ENCODE measurements around the gene APEX1.

APEX1 gene

GRCh38 chr14:20421267-20421666 lies 33.8 kb upstream of the APEX1 start:
- no peaks in the 10 kb centered on the region for H3K36me3 ChIP-seq (ENCODE audit: insufficient read depth, low read depth, low read length)
- H3K4me1 ChIP-seq (ENCODE audit: insufficient read depth, low read length), result peaks cover under 1% of the 10 kb centered on the region; the same call in 1 of the 2 replicates
- no peaks in the 10 kb centered on the region for H3K27me3 ChIP-seq (ENCODE audit: insufficient read depth, low read length)
- no peaks in the 10 kb centered on the region for H3K9me3 ChIP-seq (ENCODE audit: insufficient read depth, low read depth, low read length)
- peak overlapping the region; percentile 16; the same call in 1 of the 2 replicates for H3K9ac ChIP-seq (ENCODE audit: low read depth, low read length)
- peak overlapping the region; percentile 0; the same call in 1 of the 2 replicates for H3K4me3 ChIP-seq (ENCODE audit: low read length)
- H3K27ac ChIP-seq (ENCODE audit: low read length), result no peak overlapping the region

- Histone ChIP-seq H3K9me3 (ENCODE audit: insufficient read depth, low read depth, low read length) (no peaks in the 10 kb centered on the region), H3K36me3 (ENCODE audit: insufficient read depth, low read depth, low read length) (no peaks in the 10 kb centered on the region), H3K4me1 (ENCODE audit: insufficient read depth, low read length) (peaks cover 3% of the 10 kb centered on the region), H3K27me3 (ENCODE audit: insufficient read depth, low read length) (no peaks in the 10 kb centered on the region), H3K9ac (ENCODE audit: low read depth, low read length) (no peak overlapping the region), H3K4me3 (ENCODE audit: low read length) (no peak overlapping the region), H3K27ac (ENCODE audit: low read length) (no peak overlapping the region)
Observed at GRCh38 chr14:20422886-20423285, 32.1 kb upstream of the APEX1 start.

- Histone ChIP-seq H3K27ac (ENCODE audit: low read length) (no peak overlapping the region), H3K27me3 (ENCODE audit: insufficient read depth, low read length) (no peaks in the 10 kb centered on the region), H3K4me1 (ENCODE audit: insufficient read depth, low read length) (peaks cover 3% of the 10 kb centered on the region), H3K36me3 (ENCODE audit: insufficient read depth, low read depth, low read length) (no peaks in the 10 kb centered on the region), H3K9ac (ENCODE audit: low read depth, low read length) (no peak overlapping the region), H3K4me3 (ENCODE audit: low read length) (no peak overlapping the region), H3K9me3 (ENCODE audit: insufficient read depth, low read depth, low read length) (no peaks in the 10 kb centered on the region)
Observed at GRCh38 chr14:20424851-20425250, 30.2 kb upstream of the APEX1 start.

GRCh38 chr14:20427231-20428009 lies 27.6 kb upstream of the APEX1 start:
- H3K9ac ChIP-seq (ENCODE audit: low read depth, low read length), result no peak overlapping the region

GRCh38 chr14:20428010-20428365 lies 27.0 kb upstream of the APEX1 start:
- H3K9me3 ChIP-seq (ENCODE audit: insufficient read depth, low read depth, low read length), result no peaks in the 10 kb centered on the region
- H3K27ac ChIP-seq (ENCODE audit: low read length), result no peak overlapping the region
- H3K27me3 ChIP-seq (ENCODE audit: insufficient read depth, low read length), result no peaks in the 10 kb centered on the region
- H3K9ac ChIP-seq (ENCODE audit: low read depth, low read length), result no peak overlapping the region
- peaks cover 3% of the 10 kb centered on the region for H3K4me1 ChIP-seq (ENCODE audit: insufficient read depth, low read length)
- no peaks in the 10 kb centered on the region for H3K36me3 ChIP-seq (ENCODE audit: insufficient read depth, low read depth, low read length)
- no peak overlapping the region for H3K4me3 ChIP-seq (ENCODE audit: low read length)

More at GRCh38 chr14:20427231-20428009, 27.6 kb upstream of the APEX1 start:
- peaks cover 3% of the 10 kb centered on the region for H3K4me1 ChIP-seq (ENCODE audit: insufficient read depth, low read length)
- H3K36me3 ChIP-seq (ENCODE audit: insufficient read depth, low read depth, low read length), result no peaks in the 10 kb centered on the region
- H3K27ac ChIP-seq (ENCODE audit: low read length), result no peak overlapping the region
- no peak overlapping the region for H3K4me3 ChIP-seq (ENCODE audit: low read length)
- H3K9me3 ChIP-seq (ENCODE audit: insufficient read depth, low read depth, low read length), result no peaks in the 10 kb centered on the region
- no peaks in the 10 kb centered on the region for H3K27me3 ChIP-seq (ENCODE audit: insufficient read depth, low read length)

GRCh38 chr14:20428802-20429201 lies 26.2 kb upstream of the APEX1 start:
- Histone ChIP-seq H3K27me3 (ENCODE audit: insufficient read depth, low read length) (no peaks in the 10 kb centered on the region), H3K36me3 (ENCODE audit: insufficient read depth, low read depth, low read length) (no peaks in the 10 kb centered on the region), H3K4me1 (ENCODE audit: insufficient read depth, low read length) (peaks cover 3% of the 10 kb centered on the region), H3K27ac (ENCODE audit: low read length) (no peak overlapping the region), H3K9me3 (ENCODE audit: insufficient read depth, low read depth, low read length) (no peaks in the 10 kb centered on the region), H3K4me3 (ENCODE audit: low read length) (no peak overlapping the region), H3K9ac (ENCODE audit: low read depth, low read length) (no peak overlapping the region)

- H3K4me1 ChIP-seq (ENCODE audit: insufficient read depth, low read length), result peaks cover 3% of the 10 kb centered on the region
- no peak overlapping the region for H3K4me3 ChIP-seq (ENCODE audit: low read length)
- H3K9ac ChIP-seq (ENCODE audit: low read depth, low read length), result no peak overlapping the region
- H3K9me3 ChIP-seq (ENCODE audit: insufficient read depth, low read depth, low read length), result no peaks in the 10 kb centered on the region
- no peak overlapping the region for H3K27ac ChIP-seq (ENCODE audit: low read length)
- no peaks in the 10 kb centered on the region for H3K27me3 ChIP-seq (ENCODE audit: insufficient read depth, low read length)
- no peaks in the 10 kb centered on the region for H3K36me3 ChIP-seq (ENCODE audit: insufficient read depth, low read depth, low read length)
Observed at GRCh38 chr14:20429801-20430669, 25.0 kb upstream of the APEX1 start.

- Histone ChIP-seq H3K4me1 (ENCODE audit: insufficient read depth, low read length) (no peaks in the 10 kb centered on the region), H3K27ac (ENCODE audit: low read length) (no peak overlapping the region), H3K27me3 (ENCODE audit: insufficient read depth, low read length) (no peaks in the 10 kb centered on the region), H3K4me3 (ENCODE audit: low read length) (no peak overlapping the region), H3K36me3 (ENCODE audit: insufficient read depth, low read depth, low read length) (no peaks in the 10 kb centered on the region), H3K9ac (ENCODE audit: low read depth, low read length) (no peak overlapping the region), H3K9me3 (ENCODE audit: insufficient read depth, low read depth, low read length) (no peaks in the 10 kb centered on the region)
Observed at GRCh38 chr14:20434701-20435581, 20.1 kb upstream of the APEX1 start.

GRCh38 chr14:20435582-20436362 lies 19.3 kb upstream of the APEX1 start, which contains the start of gene KLHL33:
TSS of gene KLHL33 (minus strand) at chr14:20436166. CDS start at chr14:20435811, 355 bp downstream.
- Histone ChIP-seq H3K36me3 (ENCODE audit: insufficient read depth, low read depth, low read length) (no peaks in the 10 kb centered on the region), H3K4me3 (ENCODE audit: low read length) (no peak within 1 kb of the TSS), H3K9ac (ENCODE audit: low read depth, low read length) (no peak within 1 kb of the TSS), H3K27ac (ENCODE audit: low read length) (no peak within 1 kb of the TSS), H3K27me3 (ENCODE audit: insufficient read depth, low read length) (no peaks in the 10 kb centered on the region), H3K4me1 (ENCODE audit: insufficient read depth, low read length) (no peaks in the 10 kb centered on the region), H3K9me3 (ENCODE audit: insufficient read depth, low read depth, low read length) (no peaks in the 10 kb centered on the region)

GRCh38 chr14:20436363-20436755 lies 18.7 kb upstream of the APEX1 start:
- Histone ChIP-seq H3K27ac (ENCODE audit: low read length) (no peak overlapping the region), H3K9me3 (ENCODE audit: insufficient read depth, low read depth, low read length) (no peaks in the 10 kb centered on the region), H3K9ac (ENCODE audit: low read depth, low read length) (no peak overlapping the region), H3K36me3 (ENCODE audit: insufficient read depth, low read depth, low read length) (no peaks in the 10 kb centered on the region), H3K4me1 (ENCODE audit: insufficient read depth, low read length) (no peaks in the 10 kb centered on the region), H3K27me3 (ENCODE audit: insufficient read depth, low read length) (no peaks in the 10 kb centered on the region), H3K4me3 (ENCODE audit: low read length) (no peak overlapping the region)

GRCh38 chr14:20438664-20439063 lies 16.4 kb upstream of the APEX1 start:
- Histone ChIP-seq H3K27ac (ENCODE audit: low read length) (no peak overlapping the region), H3K36me3 (ENCODE audit: insufficient read depth, low read depth, low read length) (no peaks in the 10 kb centered on the region), H3K27me3 (ENCODE audit: insufficient read depth, low read length) (no peaks in the 10 kb centered on the region), H3K4me1 (ENCODE audit: insufficient read depth, low read length) (no peaks in the 10 kb centered on the region), H3K4me3 (ENCODE audit: low read length) (no peak overlapping the region), H3K9me3 (ENCODE audit: insufficient read depth, low read depth, low read length) (no peaks in the 10 kb centered on the region), H3K9ac (ENCODE audit: low read depth, low read length) (no peak overlapping the region)
